GM10847 (cell line): Measurements from ENCODE around the gene NCAM2.

Source experiments
- POLR2A ChIP-seq: IDR thresholded peaks from 2 replicates; pipeline ENCODE4 v1.6.1; 2011; ENCODE audit not compliant: insufficient read length; ENCODE audit errors: extremely low read depth

The NCAM2 gene

GRCh38 chr21:21247424-21247823 lies 249.2 kb downstream of the NCAM2 start:
- TF ChIP-seq POLR2A, result no peak

- no peak for TF ChIP-seq POLR2A
These were observed 263.8 kb downstream of the NCAM2 start for GRCh38 chr21:21262048-21262447.

GRCh38 chr21:21268061-21268471 lies 269.9 kb downstream of the NCAM2 start:
- TF ChIP-seq POLR2A, result no peak

- TF ChIP-seq POLR2A, result no peak
These were observed 270.7 kb downstream of the NCAM2 start for GRCh38 chr21:21268885-21269284.

- TF ChIP-seq POLR2A, result no peak
These were observed 281.1 kb downstream of the NCAM2 start for GRCh38 chr21:21279193-21279901.

- TF ChIP-seq POLR2A, result no peak
These were observed 285.6 kb downstream of the NCAM2 start for GRCh38 chr21:21283810-21284209.

- TF ChIP-seq POLR2A, result no peak
These were observed 288.1 kb downstream of the NCAM2 start for GRCh38 chr21:21286170-21286798.

- no peak for TF ChIP-seq POLR2A
These were observed 292.5 kb downstream of the NCAM2 start for GRCh38 chr21:21290751-21291150.

GRCh38 chr21:21291883-21292569 lies 293.8 kb downstream of the NCAM2 start:
- no peak for TF ChIP-seq POLR2A

GRCh38 chr21:21295303-21295702 lies 297.1 kb downstream of the NCAM2 start:
- no peak for TF ChIP-seq POLR2A

GRCh38 chr21:21297211-21297610 lies 299.0 kb downstream of the NCAM2 start:
- no peak for TF ChIP-seq POLR2A

GRCh38 chr21:21301013-21301412 lies 302.8 kb downstream of the NCAM2 start:
- no peak for TF ChIP-seq POLR2A

GRCh38 chr21:21309510-21309909 lies 311.3 kb downstream of the NCAM2 start:
- TF ChIP-seq POLR2A, result no peak

- TF ChIP-seq POLR2A, result no peak
These were observed 326.1 kb downstream of the NCAM2 start for GRCh38 chr21:21324297-21324696.

- no peak for TF ChIP-seq POLR2A
These were observed 334.3 kb downstream of the NCAM2 start for GRCh38 chr21:21332492-21332891.

- TF ChIP-seq POLR2A, result no peak
These were observed 342.8 kb downstream of the NCAM2 start for GRCh38 chr21:21341041-21341440.
